GM19395 (cell line): ENCODE data around the gene ACOT8.
"Not testable (repeated sequence)": the region's sequence is repeated elsewhere in the genome, so short reads cannot be mapped to it uniquely, and the experiment has no call there.

Source experiments
- ATAC-seq: cut with Tn5 transposase; IDR thresholded peaks from one replicate; pipeline ENCODE4 v1.9.1; 2021; ENCODE audit warnings: mild to moderate bottlenecking, moderate library complexity; ENCODE audit not compliant: unreplicated experiment

Gene ACOT8

DNA sequence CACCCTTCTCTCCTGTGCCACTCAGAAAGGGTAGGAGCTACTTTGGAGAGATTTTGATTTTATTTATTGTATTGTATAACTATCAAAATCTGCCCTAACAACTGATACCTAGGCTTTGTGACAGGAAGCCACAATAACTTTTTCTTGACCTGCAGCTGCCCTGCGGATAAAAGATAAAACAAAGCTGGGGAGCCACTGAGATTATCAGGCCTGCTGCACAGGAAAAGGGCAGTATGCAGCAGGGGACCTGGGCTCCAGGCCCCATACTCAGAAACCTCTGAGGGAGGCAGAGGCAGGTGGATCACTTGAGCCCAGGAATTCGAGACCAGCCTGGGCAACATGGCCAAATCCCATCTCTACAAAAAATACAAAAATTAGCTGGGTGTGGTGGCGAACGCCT is 24.6 kb downstream of the ACOT8 start:
- ATAC-seq, result no peak

DNA sequence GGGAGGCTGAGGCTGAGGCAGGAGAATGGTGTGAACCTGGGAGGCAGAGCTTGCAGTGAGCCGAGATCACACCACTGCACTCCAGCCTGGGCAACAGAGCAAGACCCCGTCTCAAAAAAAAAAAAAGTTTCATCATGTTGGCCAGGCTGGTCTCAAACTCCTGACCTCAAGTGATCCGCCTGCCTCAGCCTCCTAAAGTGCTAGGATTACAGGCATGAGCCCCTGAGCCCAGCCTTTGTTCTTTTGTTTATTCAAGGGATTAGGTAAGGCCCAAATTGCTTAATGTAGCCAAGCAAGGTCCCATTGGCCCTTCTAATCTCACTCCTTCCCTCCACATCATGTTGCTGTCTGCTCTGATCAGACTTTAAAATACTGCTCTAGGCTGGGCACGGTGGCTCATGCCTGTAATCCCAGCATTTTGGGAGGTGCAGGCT is 27.5 kb downstream of the ACOT8 start:
- ATAC-seq, result not testable (repeated sequence)

DNA sequence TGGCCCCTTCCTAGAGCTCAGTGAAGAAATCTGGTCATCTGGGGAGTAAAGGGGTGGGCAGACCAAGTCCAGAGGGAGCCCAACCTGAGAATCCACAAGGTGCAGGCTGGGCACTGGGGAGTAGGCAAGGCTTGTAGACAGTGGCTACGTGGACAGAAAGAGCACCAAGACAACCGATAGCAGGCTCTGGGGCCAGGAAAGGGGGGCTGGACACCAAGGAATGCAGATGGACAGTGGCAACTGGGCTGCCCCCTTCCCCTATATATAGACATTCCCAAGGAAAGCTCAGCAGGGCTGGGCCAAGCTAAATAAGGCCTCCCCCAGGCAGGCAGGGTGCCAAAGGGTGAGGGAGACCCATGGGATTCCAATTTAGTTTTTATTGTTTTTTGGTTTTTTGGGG is 28.6 kb downstream of the ACOT8 start:
- ATAC-seq, result no peak

DNA sequence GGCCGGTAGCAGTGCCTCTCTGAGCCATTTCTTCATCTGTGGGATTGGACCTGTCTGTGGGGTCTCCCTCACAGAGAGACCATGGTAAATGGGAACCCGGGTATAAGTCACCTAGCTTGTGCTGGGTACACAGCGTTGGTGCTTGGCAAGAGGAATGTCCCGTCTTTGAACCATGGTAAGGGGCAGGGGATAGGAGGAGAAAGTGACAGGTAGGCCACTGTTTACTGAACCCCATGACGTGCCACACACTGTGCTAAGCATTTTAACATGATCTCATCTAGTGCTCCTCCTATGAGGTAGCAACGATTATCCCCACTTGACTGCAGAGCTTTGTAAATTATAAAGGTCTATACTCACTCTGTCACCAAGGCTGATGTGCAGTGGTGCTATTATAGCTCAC is 29.5 kb downstream of the ACOT8 start:
- ATAC-seq, result no peak

DNA sequence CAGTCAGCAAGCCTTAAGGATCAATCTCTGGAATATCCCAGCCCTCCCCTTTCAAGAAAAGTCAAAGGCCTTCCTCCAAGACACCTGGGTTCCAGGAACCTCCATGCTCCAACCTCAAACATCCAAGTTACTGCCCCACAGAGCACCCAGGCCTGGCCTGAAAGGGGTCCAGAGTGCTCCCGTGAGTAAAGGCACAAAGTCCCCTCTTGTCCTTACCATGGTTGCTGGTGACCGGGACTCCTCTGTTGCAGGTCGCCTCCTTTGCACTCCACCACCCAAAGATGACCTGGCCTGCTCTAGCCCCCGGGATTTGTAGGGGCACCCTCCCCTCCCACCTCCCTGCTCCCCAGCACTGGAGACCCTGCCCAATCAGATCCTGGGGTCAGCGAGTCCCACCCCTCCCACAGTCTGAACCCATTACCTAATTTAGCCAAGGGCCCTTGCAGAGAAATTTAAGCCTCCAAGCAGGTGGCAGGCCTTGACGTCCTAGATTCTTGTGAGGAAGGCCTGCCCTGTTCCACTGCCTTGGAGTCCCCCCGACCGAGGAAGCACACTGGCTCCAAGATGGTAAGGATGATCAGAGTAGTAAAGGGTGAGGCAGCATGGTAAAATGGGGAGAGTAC is 30.1 kb downstream of the ACOT8 start, which contains the start of gene TNNC2:
TSS of gene TNNC2 (minus strand) at position 283 of the 623 bp plus-strand sequence. CDS start at position 219, 64 bp downstream.
- ATAC-seq, result no peak

DNA sequence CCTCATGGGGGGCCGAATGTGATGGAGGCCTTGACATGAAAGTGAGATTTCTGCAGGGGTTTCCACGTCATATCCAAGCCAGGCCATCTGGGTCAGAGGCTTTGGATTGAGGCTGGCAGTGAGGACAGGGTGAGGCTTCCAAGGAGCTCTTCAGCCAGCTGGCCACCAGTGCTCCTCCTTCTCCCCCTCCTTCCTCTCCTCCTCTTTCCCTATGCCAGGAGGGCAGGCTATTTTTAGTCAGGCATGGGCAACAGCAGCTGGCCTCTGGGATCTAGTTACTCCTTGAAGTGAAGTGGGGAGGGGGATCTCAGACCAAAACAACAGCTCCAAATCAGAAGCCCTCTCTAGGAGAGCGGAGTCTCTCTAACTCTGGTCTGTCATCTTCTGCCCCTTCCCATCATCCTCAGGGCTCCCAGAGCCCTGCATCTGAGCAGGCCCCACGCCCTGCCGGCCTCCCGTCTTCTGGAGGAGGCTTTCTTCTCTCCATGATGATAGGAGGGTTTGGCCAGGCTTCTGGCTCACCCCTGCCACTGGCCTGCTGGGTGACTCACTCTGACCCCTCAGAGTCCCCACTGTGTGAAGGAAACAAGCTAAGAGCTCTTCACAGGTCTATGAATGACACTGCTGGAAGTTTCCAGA is 30.7 kb downstream of the ACOT8 start:
- ATAC-seq, result no peak

DNA sequence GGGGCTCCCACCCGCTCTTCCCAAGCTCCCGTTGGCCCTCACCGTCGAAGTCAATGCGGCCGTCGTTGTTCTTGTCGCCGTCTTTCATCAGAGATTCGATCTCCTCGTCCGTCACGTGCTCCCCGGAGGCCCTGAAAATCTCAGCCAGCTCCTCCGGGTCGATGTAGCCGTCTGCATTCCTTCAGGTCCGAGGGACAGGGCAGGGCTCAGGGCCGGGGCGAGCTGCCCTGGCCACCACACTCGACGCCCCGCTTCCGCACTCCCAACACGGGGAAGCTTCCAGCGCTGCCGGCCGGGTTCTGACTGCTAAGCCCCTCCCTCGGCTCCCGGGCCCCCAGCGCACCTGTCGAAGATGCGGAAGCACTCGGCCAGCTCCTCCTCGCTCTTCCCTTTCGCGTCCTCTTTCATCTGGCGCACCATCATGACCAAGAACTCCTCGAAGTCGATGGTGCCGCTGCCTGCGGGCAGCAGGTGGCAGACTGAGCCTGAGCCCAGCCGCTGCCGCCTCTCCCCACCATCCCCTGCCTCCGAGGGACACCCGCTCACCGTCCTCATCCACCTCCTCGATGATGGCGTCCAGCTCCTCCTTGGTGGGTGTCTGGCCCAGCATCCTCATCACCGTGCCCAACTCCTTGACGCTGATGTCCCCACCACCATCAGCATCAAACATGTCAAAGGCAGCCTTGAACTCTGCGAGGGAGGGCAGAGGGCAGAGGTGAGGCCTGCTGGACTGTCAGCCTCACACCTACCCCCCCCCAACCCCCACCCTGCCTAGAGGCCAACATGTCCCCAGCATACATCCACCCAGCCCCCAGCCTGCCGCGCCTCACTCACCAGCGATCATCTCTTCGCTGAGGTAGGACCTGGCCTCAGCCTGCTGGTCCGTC is 33.0 kb downstream of the ACOT8 start:
- ATAC-seq, result no peak

DNA sequence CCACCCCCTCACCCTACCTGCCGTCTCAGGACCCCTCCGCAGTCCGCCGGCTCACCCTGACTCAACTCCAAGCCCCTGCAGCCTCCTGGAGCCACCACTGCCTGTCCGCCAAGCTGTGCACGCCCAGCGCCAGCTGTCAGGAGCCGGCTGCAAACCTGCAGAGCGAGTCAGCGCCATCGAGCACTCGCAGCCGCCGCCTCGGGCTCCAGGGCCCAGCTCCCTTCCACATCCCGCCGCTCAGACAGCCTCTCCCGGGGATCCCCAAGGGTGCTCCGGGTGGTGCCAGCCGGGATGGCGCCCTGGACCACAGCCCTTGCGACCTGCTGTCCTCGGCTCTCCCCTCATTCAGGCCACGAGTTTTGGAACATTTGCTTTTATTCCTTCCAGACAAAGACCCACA is 34.3 kb downstream of the ACOT8 start:
- no peak for ATAC-seq

DNA sequence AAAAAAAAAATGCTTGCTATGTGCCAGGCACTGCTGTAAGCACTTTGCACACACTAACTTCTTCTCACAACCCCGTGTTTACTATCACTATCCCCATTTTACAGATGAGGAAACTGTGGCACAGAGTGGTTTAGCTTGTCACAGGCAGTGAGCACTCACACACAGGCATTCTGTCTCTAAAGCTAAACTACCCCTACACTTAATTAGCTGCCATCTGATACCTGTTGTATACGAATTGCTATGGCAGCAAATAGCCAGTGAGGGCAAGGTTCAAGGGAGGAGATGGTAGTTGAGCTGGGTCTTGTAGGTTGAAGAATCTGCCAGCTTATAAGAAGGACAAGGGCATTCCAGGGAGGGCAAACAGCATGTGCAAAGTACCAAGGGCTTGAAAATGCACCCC is 35.2 kb downstream of the ACOT8 start:
- no peak for ATAC-seq

DNA sequence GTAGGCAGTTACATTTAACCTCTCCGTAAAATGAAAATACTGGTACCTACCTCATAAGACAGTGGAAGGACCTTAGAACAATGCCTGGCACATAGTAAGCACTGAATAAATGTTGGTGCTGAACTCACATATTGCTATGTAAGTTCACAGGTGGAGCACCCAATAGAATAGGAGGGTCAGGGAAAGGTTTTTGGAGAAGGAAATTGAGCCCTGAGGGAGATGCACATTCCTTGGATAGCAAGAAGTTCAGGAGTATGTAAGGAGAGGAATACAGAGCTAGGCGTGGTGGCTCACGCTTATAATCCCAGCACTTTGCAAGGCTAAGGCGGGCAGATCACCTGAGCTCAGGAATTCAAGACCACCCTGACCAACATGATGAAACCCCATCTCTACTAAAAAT is 37.7 kb downstream of the ACOT8 start:
- no peak for ATAC-seq

DNA sequence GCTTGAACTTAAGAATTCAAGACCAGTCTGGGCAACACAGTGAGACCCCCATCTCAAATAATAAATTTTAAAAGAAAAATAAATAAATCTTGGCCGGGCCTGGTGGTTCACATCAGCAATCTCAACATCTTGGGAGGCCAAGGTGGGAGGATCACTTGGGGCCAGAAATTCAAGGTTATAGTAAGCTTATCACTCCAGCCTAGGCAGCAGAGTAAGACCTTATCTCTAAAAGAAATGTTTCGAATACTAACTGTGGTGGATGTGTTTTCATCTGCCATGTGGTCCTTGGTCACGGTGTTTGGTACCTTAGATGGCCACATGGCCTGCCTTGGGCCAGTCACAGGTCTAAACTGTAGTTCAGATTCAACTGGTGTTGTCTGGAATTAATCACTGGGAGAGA is 39.0 kb downstream of the ACOT8 start:
- ATAC-seq, result no peak

DNA sequence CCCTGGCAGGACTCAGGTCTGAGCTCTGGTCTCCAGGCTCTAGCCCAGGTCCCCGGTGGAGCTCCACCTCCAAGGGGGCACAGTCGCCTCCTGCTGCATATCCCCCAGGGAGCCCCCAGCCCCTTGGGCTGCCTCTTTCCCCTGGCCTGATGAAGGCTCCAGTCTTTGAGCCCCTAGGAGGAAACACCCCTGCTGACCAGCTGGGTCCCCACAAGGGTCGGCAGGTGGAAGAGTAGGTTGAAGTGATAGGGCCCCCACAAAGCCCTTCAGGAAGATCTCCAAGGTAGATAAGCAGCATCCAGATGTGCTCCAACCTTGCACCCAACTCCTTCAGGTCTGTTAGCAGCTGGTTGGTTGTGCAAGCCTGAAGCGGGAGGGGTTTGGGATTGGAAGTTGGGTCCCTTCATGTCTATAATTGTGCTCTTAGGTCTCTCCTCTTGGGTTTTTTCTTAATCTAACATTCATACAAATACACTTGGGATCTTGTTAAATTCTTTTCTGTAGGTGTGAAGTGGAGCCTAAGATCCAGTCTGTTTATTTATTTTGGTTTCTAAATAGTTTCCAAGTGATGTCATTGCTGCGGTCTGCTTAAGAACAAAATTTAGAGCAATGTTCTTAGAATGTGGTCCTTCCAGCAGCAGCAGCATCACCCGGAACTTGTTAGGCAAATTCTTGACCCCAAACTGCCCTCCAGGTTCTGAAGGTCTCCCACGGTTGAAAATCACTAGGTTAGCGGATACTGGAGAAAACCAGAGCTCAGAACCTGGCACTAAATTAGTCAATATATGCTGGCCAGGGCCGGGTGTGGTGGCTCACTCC is 39.6 kb downstream of the ACOT8 start:
- no peak for ATAC-seq

DNA sequence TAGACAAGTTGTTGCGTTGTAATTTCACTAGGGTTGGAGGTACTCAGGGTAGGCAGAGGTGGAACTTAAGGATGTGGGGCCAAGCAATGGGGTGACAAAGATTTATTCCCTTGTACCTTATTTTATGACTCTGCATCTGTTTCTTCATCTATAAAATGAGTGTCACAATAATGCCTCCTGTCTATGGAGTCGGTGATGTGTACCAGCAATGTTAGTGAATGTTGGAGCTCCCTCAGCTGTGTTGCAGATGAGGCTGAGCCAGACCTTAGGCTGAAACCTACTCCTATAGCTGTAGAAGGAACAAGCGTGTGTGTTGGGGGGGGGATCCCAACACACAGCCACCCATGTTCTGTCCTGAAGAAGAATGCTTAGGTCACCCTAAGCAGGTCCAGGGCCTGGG is 40.2 kb downstream of the ACOT8 start:
- no peak for ATAC-seq

DNA sequence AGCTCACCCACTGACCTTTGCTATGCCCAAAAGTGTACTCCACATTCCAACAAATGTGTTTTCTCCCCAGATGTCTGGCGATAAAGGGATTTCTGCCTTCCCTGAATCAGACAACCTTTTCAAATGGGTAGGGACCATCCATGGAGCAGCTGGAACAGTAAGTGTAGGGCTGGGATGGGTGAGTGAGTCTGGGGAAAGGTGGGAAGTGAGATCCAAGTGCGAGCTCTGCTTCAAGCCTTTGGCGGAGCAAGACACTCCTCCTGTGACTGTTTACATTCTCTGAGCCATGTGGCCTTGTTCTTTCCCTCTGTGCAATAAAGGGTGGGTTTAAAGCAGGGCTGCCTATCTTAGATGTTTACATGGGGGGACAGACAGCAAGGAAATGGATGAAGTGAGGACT is 42.9 kb downstream of the ACOT8 start:
- no peak for ATAC-seq

DNA sequence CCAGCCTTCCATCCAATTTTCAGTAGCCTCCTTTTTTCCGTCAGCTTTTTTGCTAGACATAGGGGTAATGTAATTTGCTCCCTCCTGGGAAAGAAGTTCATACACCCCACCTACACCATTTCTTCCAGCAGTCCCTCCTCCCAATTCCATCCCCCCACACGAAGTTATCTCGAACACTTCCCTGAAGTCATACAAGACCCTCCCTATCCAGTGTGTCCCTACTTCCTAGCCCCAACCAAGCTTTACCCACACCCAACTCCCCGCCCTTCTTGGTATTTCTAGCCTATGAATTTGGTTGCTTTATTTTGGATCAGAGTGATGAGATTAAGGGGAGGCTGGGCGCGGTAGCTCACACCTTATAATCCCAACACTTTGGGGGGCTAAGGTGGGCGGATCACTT is 43.7 kb downstream of the ACOT8 start:
- no peak for ATAC-seq

DNA sequence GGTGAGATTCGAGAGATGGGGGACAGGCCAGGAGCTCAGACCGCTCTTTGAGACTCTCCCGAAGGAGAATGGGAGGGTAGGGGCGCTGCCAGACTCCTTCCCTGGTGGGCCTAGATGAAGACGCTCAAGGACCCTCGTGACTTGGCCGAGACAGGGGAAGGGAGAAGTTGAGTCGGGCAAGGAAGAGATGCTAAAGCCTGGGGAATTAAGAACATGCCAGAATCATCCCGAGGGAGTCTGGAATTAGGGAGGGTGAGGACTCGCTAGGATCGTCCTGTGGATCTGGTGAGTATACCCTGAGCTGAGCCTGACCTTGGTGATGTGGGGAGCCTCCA is 44.2 kb downstream of the ACOT8 start:
- no peak for ATAC-seq

DNA sequence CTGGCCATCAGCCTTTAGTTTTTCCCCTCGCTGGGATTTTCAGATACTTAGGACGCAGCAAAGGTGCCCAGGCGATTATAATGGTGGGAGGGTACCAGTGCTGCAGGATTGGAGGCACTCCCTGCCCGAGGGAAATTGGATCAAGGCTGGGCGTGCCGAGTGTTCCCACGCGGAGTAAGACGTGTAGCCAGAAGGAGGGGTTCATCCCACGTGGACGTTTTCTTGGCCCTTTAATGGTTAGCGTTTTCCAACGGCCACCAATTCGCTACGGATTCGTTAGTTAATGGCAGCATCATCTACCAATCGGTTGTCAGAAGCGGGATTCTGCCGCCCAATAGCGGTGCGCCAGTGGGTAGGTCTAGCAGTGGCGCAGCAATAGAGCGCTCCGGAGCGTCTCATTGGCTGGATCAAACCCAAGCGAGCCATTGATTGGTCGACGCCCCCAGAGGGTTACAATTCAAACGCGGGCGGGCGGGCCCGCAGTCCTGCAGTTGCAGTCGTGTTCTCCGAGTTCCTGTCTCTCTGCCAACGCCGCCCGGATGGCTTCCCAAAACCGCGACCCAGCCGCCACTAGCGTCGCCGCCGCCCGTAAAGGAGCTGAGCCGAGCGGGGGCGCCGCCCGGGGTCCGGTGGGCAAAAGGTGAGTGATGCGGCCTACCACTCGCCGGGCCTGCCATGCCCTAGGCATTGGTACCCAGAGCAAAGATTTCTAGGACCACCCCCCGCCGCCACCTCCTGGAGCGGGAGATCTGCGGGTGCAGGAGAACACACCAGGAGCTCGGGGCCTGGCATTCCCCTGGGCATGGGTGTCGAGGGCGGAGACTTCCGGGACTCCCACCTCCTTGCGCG is 44.8 kb downstream of the ACOT8 start, which contains the start of gene UBE2C:
TSS of gene UBE2C (plus strand) at position 488 of the 849 bp plus-strand sequence. CDS start at position 540, 52 bp downstream.
- peak; percentile 97 for ATAC-seq

DNA sequence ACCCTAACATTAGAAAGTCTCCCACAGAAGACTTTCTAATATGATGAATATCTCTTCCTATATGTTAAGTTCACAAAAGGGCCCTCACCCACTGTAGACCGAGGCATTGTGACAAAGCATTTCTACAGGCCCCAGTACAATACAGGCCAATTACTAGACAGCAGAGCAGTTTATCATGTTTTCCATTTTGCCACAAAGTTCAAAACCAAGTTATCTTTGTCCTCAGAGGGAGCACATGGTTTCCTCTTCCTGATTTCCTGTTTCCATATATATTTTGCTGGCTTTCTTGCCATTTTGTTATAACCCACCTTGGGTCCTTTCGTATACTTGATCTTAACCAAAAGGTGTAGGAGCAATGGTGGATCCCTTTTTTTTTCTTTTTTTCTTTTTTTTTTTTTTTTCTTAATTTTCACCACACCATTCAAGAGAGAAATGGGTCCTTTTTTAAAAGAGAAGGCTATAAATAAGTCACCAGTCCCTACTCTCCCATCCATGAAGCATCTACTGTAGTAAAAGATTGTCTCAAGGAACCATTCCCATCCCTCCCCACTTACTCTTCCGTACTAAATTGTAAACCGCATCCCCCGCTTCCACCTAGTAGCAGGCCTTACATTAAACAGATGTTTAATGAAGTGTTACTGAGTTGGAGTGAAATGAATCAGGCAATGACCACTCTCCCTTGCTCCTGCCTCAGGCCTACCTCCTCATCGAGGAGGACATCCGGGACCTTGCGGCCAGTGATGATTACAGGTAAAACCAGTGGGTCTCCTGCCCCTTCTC is 46.8 kb downstream of the ACOT8 start:
- no peak for ATAC-seq

DNA sequence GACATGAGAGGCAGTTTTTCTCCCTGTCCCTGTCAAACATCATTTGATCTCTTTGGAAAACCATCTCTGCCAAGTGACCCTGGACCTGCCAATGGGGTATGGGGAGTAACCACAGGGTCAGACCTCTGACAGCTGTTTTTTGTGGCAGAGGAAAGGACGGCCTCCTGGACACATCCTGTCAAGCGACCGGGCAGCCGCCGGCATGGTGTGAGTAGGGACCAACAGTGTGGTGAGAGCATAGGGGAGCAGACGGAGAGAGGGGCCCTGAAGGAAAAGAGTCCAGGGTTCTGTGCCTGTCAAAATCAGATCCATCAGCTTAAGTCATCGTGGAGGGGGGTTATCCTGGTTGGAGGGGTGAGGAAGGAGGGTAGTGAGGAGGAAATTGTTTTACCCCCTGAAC is 55.3 kb downstream of the ACOT8 start:
- no peak for ATAC-seq
